GM19463 (cell line): ENCODE measurements around the gene MAB21L4.

Source experiments
- ATAC-seq: cut with Tn5 transposase; IDR thresholded peaks from one replicate; pipeline ENCODE4 v1.9.1; 2021; ENCODE audit warnings: mild to moderate bottlenecking, moderate library complexity; ENCODE audit not compliant: unreplicated experiment

MAB21L4 gene

GRCh38 chr2:240884745-240885144 is 11.2 kb downstream of the MAB21L4 start:
- no peak for ATAC-seq

GRCh38 chr2:240884221-240884620 is 11.7 kb downstream of the MAB21L4 start:
- no peak for ATAC-seq

GRCh38 chr2:240881913-240882312 is 14.0 kb downstream of the MAB21L4 start:
- no peak for ATAC-seq

- no peak for ATAC-seq
Measured at GRCh38 chr2:240879105-240879504, 16.9 kb downstream of the MAB21L4 start.

- ATAC-seq, result no peak
Measured at GRCh38 chr2:240878341-240878936, 17.5 kb downstream of the MAB21L4 start.

- no peak for ATAC-seq
Measured at GRCh38 chr2:240877460-240878340, 18.3 kb downstream of the MAB21L4 start.

GRCh38 chr2:240876475-240877251 is 19.3 kb downstream of the MAB21L4 start:
- ATAC-seq, result no peak

GRCh38 chr2:240876035-240876474 is 19.9 kb downstream of the MAB21L4 start:
- ATAC-seq, result no peak

GRCh38 chr2:240875228-240876034 is 20.5 kb downstream of the MAB21L4 start:
- ATAC-seq, result no peak

- ATAC-seq, result no peak
Measured at GRCh38 chr2:240874715-240875227, 21.2 kb downstream of the MAB21L4 start.

- no peak for ATAC-seq
Measured at GRCh38 chr2:240873805-240874714, 21.9 kb downstream of the MAB21L4 start.

GRCh38 chr2:240873098-240873788 is 22.7 kb downstream of the MAB21L4 start:
- no peak for ATAC-seq

GRCh38 chr2:240872317-240873097 is 23.4 kb downstream of the MAB21L4 start:
- no peak for ATAC-seq

GRCh38 chr2:240871071-240871958 is 24.6 kb downstream of the MAB21L4 start:
- no peak for ATAC-seq

GRCh38 chr2:240869956-240870875 is 25.7 kb downstream of the MAB21L4 start:
- ATAC-seq, result no peak
